HCT116 (cell line): ENCODE measurements around the gene BOC. TPM values are rescaled to one million over a fixed set of nuclear protein-coding genes. Genes with fewer than 3 reads are reported as not detected.

Experiments
- ATAC-seq: fragments of 200-7000 bp; cut with Tn5 transposase; 2 replicates; pipeline ENCODE4 v1.9.1; 2020; ENCODE audit warnings: mild to moderate bottlenecking, moderate library complexity
- BruUV-seq: library from RNA; stranded (reverse); fragments of 400-500 nt; replicated peaks from 2 replicates; lab custom pipeline; 2021; lab: Mats Ljungman, UMichigan
- CTCF ChIA-PET: fragments of 300-600 bp; sonication (Branson Sonifier 250); formaldehyde crosslinking; loops from one replicate; lab custom pipeline; 2021; ENCODE audit warnings: antibody characterized with exemption; lab: Charles Lee
- POLR2A ChIA-PET: fragments of 300-600, 350-600 bp; sonication (Branson Sonifier 250); formaldehyde crosslinking; loops from one replicate; lab custom pipeline; 2021; ENCODE audit warnings: antibody characterized with exemption; lab: Charles Lee
- RAD21 ChIA-PET, 2 experiments: fragments of 300-600 bp; sonication (Branson Sonifier 250); formaldehyde crosslinking; loops; one replicate each; lab custom pipeline; 2023; ENCODE audit warnings: low total read pairs in 2 of 2; ENCODE audit not compliant: uncharacterized antibody in 2 of 2, unreplicated experiment in 2 of 2, low non-redundant PET in 1 of 2; lab: Charles Lee
- DNase-seq: peaks from one replicate; pipeline ENCODE4 v3.0.0-alpha.2; 2010; ENCODE audit warnings: low read depth, low spot score
- H2AFZ ChIP-seq: fragments of 200-600 bp; shearing (Covaris generic), sonication (generic); 2 replicates; pipeline ENCODE4 v1.6.1; 2017; ENCODE audit warnings: low read depth, mixed run types, mixed read lengths, antibody characterized with exemption, low read length; ENCODE audit not compliant: poor library complexity, severe bottlenecking
- H3K27ac ChIP-seq: 2 replicates; pipeline ENCODE4 v1.5.1; 2012; ENCODE audit warnings: low read depth, low read length
- H3K27me3 ChIP-seq: fragments of 200-600 bp; sonication (generic); 2 replicates; pipeline ENCODE4 v1.6.1; 2016; ENCODE audit warnings: mixed run types, low read length, mixed read lengths; ENCODE audit not compliant: insufficient read depth
- H3K36me3 ChIP-seq, 2 experiments: fragments of 200-500 bp in 1 of 2; fragments of 200-600 bp in 1 of 2; sonication (Bioruptor generic) in 1 of 2; sonication (generic) in 1 of 2; 2 replicates each; pipeline versions ENCODE4 v1.5.1 to v1.6.1; 2014 to 2016; ENCODE audit warnings: low read length in 2 of 2, inconsistent platforms in 1 of 2, mixed read lengths in 1 of 2, mixed run types in 1 of 2; ENCODE audit not compliant: insufficient read depth in 2 of 2, control insufficient read depth in 1 of 2
- H3K4me1 ChIP-seq, 2 experiments: fragments of 200-600 bp in 1 of 2; sonication (generic) in 1 of 2; 2 replicates each; pipeline versions ENCODE4 v1.5.1 to v1.6.1; 2012 to 2017; ENCODE audit warnings: low read length in 2 of 2, inconsistent platforms in 1 of 2, mild to moderate bottlenecking in 1 of 2, mixed read lengths in 1 of 2, mixed run types in 1 of 2, moderate library complexity in 1 of 2; ENCODE audit not compliant: insufficient read depth in 2 of 2, control insufficient read depth in 1 of 2
- H3K4me2 ChIP-seq: fragments of 200-600 bp; sonication (generic); 2 replicates; pipeline ENCODE4 v1.6.1; 2017; ENCODE audit warnings: mixed run types, low read length, mixed read lengths
- H3K4me3 ChIP-seq, 2 experiments: fragments of 200-600 bp in 1 of 2; sonication (generic) in 1 of 2; replicated peaks in 1 of 2; 2 replicates each; pipeline ENCODE4 v1.5.1; 2011 to 2016; ENCODE audit warnings: low read length in 2 of 2, control low read depth in 1 of 2, low read depth in 1 of 2, mild to moderate bottlenecking in 1 of 2, mixed read lengths in 1 of 2, mixed run types in 1 of 2
- H3K79me2 ChIP-seq: fragments of 200-600 bp; sonication (generic); 2 replicates; pipeline ENCODE4 v1.6.1; 2017; ENCODE audit warnings: mild to moderate bottlenecking, mixed run types, low read length, moderate library complexity, mixed read lengths; ENCODE audit not compliant: insufficient read depth
- H3K9ac ChIP-seq: fragments of 200-600 bp; sonication (generic); 2 replicates; pipeline ENCODE4 v1.6.1; 2016; ENCODE audit warnings: low read length, mixed read lengths
- H3K9me2 ChIP-seq: fragments of 200-600 bp; sonication (generic), shearing (Covaris generic); 2 replicates; pipeline ENCODE4 v1.6.1; 2017; ENCODE audit warnings: mixed run types, mild to moderate bottlenecking, moderate library complexity; ENCODE audit not compliant: insufficient read depth
- H3K9me3 ChIP-seq, 2 experiments: fragments of 200-500 bp in 1 of 2; fragments of 200-600 bp in 1 of 2; sonication (Bioruptor generic) in 1 of 2; sonication (generic) in 1 of 2; 2 replicates each; pipeline ENCODE4 v1.6.1; 2014 to 2017; ENCODE audit warnings: low read length in 2 of 2, mixed read lengths in 2 of 2, inconsistent platforms in 1 of 2, low read depth in 1 of 2, mild to moderate bottlenecking in 1 of 2, mixed run types in 1 of 2, moderate library complexity in 1 of 2; ENCODE audit not compliant: control insufficient read depth in 1 of 2, insufficient read depth in 1 of 2
- H4K20me1 ChIP-seq: fragments of 200-600 bp; sonication (generic), shearing (Covaris generic); 2 replicates; pipeline ENCODE4 v1.6.1; 2017; ENCODE audit warnings: mixed run types, mild to moderate bottlenecking, moderate library complexity; ENCODE audit not compliant: insufficient read depth
- ATF3 ChIP-seq: IDR thresholded peaks from 2 replicates; pipeline ENCODE4 v1.6.1; 2012
- CBX3 ChIP-seq: IDR thresholded peaks from 2 replicates; pipeline ENCODE4 v1.6.1; 2012; ENCODE audit warnings: low read depth
- CEBPB ChIP-seq: IDR thresholded peaks from 2 replicates; pipeline ENCODE4 v1.6.1; 2012; ENCODE audit warnings: low read depth
- CTCF ChIP-seq, 3 experiments: fragments of 200-600 bp in 1 of 3; sonication (generic) in 1 of 3; IDR thresholded peaks in 2 of 3; conservative IDR thresholded peaks in 1 of 3; 2 replicates each; pipeline ENCODE4 v1.5.1; 2012 to 2017; ENCODE audit warnings: low read depth in 2 of 3, low read length in 2 of 3, antibody characterized with exemption in 1 of 3, borderline replicate concordance in 1 of 3, control low read depth in 1 of 3, mild to moderate bottlenecking in 1 of 3, mixed read lengths in 1 of 3, mixed run types in 1 of 3, moderate library complexity in 1 of 3; ENCODE audit not compliant: insufficient read depth in 1 of 3
- ELF1 ChIP-seq: IDR thresholded peaks from 2 replicates; pipeline ENCODE4 v1.6.1; 2012; ENCODE audit warnings: low read depth, borderline replicate concordance
- EZH2 ChIP-seq: fragments of 200-600 bp; sonication (generic); IDR thresholded peaks from 2 replicates; pipeline ENCODE4 v1.6.1; 2017; ENCODE audit warnings: antibody characterized with exemption, mixed run types
- EZH2phosphoT487 ChIP-seq: fragments of 200-600 bp; IDR thresholded peaks from 2 replicates; pipeline ENCODE4 v1.6.1; 2018; ENCODE audit warnings: antibody characterized with exemption, borderline replicate concordance
- FOSL1 ChIP-seq: IDR thresholded peaks from 2 replicates; pipeline ENCODE4 v1.6.1; 2012; ENCODE audit warnings: low read depth
- JUND ChIP-seq: IDR thresholded peaks from 2 replicates; pipeline ENCODE4 v1.6.1; 2012
- POLR2AphosphoS5 ChIP-seq: IDR thresholded peaks from 2 replicates; pipeline ENCODE4 v1.6.1; 2011; ENCODE audit warnings: mild to moderate bottlenecking, low read depth, low read length, moderate library complexity
- RAD21 ChIP-seq: IDR thresholded peaks from 2 replicates; pipeline ENCODE4 v1.6.1; 2012; ENCODE audit warnings: low read depth, mild to moderate bottlenecking
- REST ChIP-seq: IDR thresholded peaks from 2 replicates; pipeline ENCODE4 v1.6.1; 2012; ENCODE audit warnings: low read depth
- SRF ChIP-seq: IDR thresholded peaks from 2 replicates; pipeline ENCODE4 v1.6.1; 2012; ENCODE audit warnings: low read depth
- TCF7L2 ChIP-seq: IDR thresholded peaks from 2 replicates; pipeline ENCODE4 v1.7.0; 2011; ENCODE audit warnings: borderline replicate concordance, inconsistent platforms; ENCODE audit not compliant: insufficient read depth, insufficient read length; ENCODE audit errors: extremely low read depth
- ZNF274 ChIP-seq: fragments of 200-500 bp; sonication (Bioruptor generic); IDR thresholded peaks from 2 replicates; pipeline ENCODE4 v1.6.1; 2014; ENCODE audit warnings: mild to moderate bottlenecking, low read depth, low read length, inconsistent platforms
- intact Hi-C: fragments of 100-400 bp; cut with micrococcal nuclease; formaldehyde crosslinking; loops from 2 replicates; pipeline ENCODE4 v1.10.0; 2022
- total RNA-seq: library from RNA; stranded (reverse); gene quantifications from one replicate; pipeline ENCODE4 v1.2.1, GENCODE V29; 2021; ENCODE audit not compliant: unreplicated experiment
- TF ChIP-seq, protein P1 (sequence below): IDR thresholded peaks from 2 replicates; pipeline ENCODE4 v1.6.1; 2011; ENCODE audit warnings: mild to moderate bottlenecking, low read length, moderate library complexity; ENCODE audit not compliant: insufficient replicate concordance; ENCODE audit errors: extremely low read depth
- TF ChIP-seq, protein P2 (sequence below): IDR thresholded peaks from 2 replicates; pipeline ENCODE4 v1.6.1; 2012

Gene BOC
- total RNA-seq, 1 experiment from 2014 or later: 3.3 TPM

- CTCF ChIA-PET: interaction anchor here (1.1 kb wide), 1 partner anchor 18 kb away, joined by 3 read pairs; no protein-coding TSS in a partner anchor
- DNase-seq (no peak), ATAC-seq (no peak)
- no peak overlapping the region for H3K9ac ChIP-seq
- H3K4me1 ChIP-seq: no peaks in the 10 kb centered on the region
- H3K9me3 ChIP-seq: no peaks in the 10 kb centered on the region
- POLR2A ChIA-PET: no interaction called here
- no TSS peak for BruUV-seq
- TF ChIP-seq RAD21 (no peak), REST (no peak), JUND (no peak), CTCF (IDR thresholded peaks at IDR 0.05 in 2 of 3, conservative IDR thresholded peaks at IDR 0.05 in 1 of 3; ENCODE audit: borderline replicate concordance in 1 of 3, insufficient read depth in 1 of 3, low read depth in 2 of 3, low read length in 2 of 3) (no peak), FOSL1 (no peak), ELF1 (no peak), TCF7L2 (no peak), ATF3 (no peak), EZH2 (no peak), ZNF274 (no peak), CBX3 (no peak), EZH2phosphoT487 (no peak), POLR2AphosphoS5 (no peak), SRF (no peak), CEBPB (no peak)
- TF ChIP-seq, protein P1, sequence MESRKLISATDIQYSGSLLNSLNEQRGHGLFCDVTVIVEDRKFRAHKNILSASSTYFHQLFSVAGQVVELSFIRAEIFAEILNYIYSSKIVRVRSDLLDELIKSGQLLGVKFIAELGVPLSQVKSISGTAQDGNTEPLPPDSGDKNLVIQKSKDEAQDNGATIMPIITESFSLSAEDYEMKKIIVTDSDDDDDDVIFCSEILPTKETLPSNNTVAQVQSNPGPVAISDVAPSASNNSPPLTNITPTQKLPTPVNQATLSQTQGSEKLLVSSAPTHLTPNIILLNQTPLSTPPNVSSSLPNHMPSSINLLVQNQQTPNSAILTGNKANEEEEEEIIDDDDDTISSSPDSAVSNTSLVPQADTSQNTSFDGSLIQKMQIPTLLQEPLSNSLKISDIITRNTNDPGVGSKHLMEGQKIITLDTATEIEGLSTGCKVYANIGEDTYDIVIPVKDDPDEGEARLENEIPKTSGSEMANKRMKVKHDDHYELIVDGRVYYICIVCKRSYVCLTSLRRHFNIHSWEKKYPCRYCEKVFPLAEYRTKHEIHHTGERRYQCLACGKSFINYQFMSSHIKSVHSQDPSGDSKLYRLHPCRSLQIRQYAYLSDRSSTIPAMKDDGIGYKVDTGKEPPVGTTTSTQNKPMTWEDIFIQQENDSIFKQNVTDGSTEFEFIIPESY: no peak
- TF ChIP-seq, protein P2, sequence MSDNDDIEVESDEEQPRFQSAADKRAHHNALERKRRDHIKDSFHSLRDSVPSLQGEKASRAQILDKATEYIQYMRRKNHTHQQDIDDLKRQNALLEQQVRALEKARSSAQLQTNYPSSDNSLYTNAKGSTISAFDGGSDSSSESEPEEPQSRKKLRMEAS: no peak
- intact Hi-C loops: no loop called here
- no peaks in the 10 kb centered on the region for H3K36me3 ChIP-seq
- H4K20me1 ChIP-seq: no peaks in the 10 kb centered on the region
- no peak overlapping the region for H3K4me2 ChIP-seq
- H3K79me2 ChIP-seq: no peaks in the 10 kb centered on the region
- no peaks in the 10 kb centered on the region; the same call in 1 of the 2 replicates for H3K27me3 ChIP-seq
- H3K9me2 ChIP-seq: no peaks in the 10 kb centered on the region
- no peak overlapping the region for H2AFZ ChIP-seq
- no peak overlapping the region for H3K4me3 ChIP-seq
- H3K27ac ChIP-seq: no peak overlapping the region
- RAD21 ChIA-PET: no interaction called here
These were observed 58.3 kb downstream of the BOC start for GRCh38 chr3:113269661-113270060.
